ENCODE results near the gene FITM2.

The FITM2 gene

DNA sequence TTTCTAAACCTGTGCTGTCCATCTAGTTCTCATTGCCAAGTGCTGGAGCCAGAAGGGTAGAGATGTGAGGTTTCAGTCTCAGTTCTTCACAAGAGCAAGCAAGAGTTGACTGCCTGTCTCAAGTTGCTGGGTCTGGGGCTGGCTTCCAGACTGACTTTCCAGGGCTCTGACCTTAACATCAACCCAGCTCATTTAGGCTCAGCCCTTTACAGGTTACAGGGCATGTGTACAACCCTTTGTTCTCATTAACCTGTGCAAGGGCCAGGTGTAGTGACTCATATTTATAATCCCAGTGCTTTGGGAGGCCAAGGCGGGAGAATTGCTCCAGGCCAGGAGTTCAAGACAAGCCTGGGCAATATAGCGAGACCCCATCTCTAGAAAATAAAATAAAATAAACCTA is 30.6 kb downstream of the FITM2 start:
- no peaks in the 10 kb centered on the region for H3K9me3 ChIP-seq (ENCODE audit: low read depth, low read length)
- H3K4me3 ChIP-seq, result no peak overlapping the region
- TF ChIP-seq FOXP2 (optimal IDR thresholded peaks at IDR 0.05; ENCODE audit: control extremely low read depth, extremely low read length, insufficient read depth) (no peak), EZH2 (IDR thresholded peaks at IDR 0.05) (no peak), POLR2AphosphoS5 (IDR thresholded peaks at IDR 0.05; ENCODE audit: borderline replicate concordance, low read depth, low read length) (no peak)
- no peak for DNase-seq (ENCODE audit: low read depth, low spot score)
- H3K27ac ChIP-seq, result no peak overlapping the region
- H3K36me3 ChIP-seq (ENCODE audit: insufficient read depth, low read length), result no peaks in the 10 kb centered on the region
- no peak overlapping the region for H3K9ac ChIP-seq (ENCODE audit: insufficient read length)

DNA sequence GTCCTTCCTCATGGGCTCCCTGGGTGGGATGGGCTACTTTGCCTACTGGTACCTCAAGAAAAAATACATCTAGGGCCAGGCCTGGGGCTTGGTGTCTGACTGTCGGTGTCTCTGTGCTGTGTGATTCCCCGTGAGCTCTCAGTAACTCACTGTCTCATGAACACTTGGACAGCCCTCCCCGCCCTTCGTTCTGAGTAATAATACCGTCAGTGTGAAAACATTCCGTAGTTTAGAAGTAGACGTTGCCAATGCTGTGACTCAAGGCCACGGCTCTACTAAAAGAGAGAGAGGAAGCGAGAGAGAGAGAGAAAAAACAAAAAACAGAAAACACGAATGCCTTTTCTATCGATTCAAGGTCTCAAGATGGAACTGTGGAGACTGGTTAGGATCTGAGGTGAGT is 31.8 kb downstream of the FITM2 start:
- no peak overlapping the region for H3K27ac ChIP-seq
- H3K36me3 ChIP-seq (ENCODE audit: insufficient read depth, low read length), result no peaks in the 10 kb centered on the region
- TF ChIP-seq FOXP2 (optimal IDR thresholded peaks at IDR 0.05; ENCODE audit: control extremely low read depth, extremely low read length, insufficient read depth) (no peak), EZH2 (IDR thresholded peaks at IDR 0.05) (no peak), POLR2AphosphoS5 (IDR thresholded peaks at IDR 0.05; ENCODE audit: borderline replicate concordance, low read depth, low read length) (no peak)
- H3K9me3 ChIP-seq (ENCODE audit: low read depth, low read length), result no peaks in the 10 kb centered on the region
- no peak for DNase-seq (ENCODE audit: low read depth, low spot score)
- no peak overlapping the region for H3K4me3 ChIP-seq
- no peak overlapping the region for H3K9ac ChIP-seq (ENCODE audit: insufficient read length)

DNA sequence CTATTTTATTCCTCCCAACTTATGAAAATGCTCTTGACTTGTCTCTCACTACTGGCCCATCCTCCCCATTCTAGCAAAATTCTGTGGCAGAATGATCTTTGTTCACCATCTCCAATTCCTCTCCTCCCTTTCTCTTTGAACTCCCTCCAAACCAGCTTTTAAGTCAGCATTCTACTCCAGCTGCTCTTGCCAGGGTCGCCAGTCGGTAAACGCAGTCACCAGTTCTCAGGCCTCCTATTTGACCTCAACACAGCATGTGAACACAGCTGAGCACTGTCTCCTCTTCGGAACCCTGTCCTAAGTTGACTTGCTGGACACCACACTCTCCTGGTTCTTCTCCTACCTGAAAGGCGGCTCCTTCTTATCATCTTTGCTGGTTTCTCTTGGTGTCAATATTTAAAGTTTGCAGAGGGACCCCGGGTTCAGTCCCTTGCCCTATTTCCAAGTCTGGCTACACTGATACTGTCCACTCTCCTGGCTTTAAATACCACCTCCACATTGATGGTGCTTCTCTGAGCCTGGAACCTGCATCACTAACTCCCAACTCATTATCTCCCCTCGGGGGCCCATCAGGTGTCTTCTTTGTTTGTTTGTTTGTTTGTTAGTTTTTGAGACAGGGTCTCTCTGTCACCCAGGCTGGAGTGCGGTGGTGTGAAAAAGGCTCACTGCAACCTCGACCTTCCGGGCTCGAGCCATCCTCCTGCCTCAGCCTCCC is 36.5 kb downstream of the FITM2 start:
- TF ChIP-seq POLR2AphosphoS5 (IDR thresholded peaks at IDR 0.05; ENCODE audit: borderline replicate concordance, low read depth, low read length), result no peak
- TF ChIP-seq FOXP2 (optimal IDR thresholded peaks at IDR 0.05; ENCODE audit: control extremely low read depth, extremely low read length, insufficient read depth), result no peak
- TF ChIP-seq EZH2 (IDR thresholded peaks at IDR 0.05), result no peak
- no peak overlapping the region for H3K9ac ChIP-seq (ENCODE audit: insufficient read length)
- H3K4me3 ChIP-seq, result no peak overlapping the region

DNA sequence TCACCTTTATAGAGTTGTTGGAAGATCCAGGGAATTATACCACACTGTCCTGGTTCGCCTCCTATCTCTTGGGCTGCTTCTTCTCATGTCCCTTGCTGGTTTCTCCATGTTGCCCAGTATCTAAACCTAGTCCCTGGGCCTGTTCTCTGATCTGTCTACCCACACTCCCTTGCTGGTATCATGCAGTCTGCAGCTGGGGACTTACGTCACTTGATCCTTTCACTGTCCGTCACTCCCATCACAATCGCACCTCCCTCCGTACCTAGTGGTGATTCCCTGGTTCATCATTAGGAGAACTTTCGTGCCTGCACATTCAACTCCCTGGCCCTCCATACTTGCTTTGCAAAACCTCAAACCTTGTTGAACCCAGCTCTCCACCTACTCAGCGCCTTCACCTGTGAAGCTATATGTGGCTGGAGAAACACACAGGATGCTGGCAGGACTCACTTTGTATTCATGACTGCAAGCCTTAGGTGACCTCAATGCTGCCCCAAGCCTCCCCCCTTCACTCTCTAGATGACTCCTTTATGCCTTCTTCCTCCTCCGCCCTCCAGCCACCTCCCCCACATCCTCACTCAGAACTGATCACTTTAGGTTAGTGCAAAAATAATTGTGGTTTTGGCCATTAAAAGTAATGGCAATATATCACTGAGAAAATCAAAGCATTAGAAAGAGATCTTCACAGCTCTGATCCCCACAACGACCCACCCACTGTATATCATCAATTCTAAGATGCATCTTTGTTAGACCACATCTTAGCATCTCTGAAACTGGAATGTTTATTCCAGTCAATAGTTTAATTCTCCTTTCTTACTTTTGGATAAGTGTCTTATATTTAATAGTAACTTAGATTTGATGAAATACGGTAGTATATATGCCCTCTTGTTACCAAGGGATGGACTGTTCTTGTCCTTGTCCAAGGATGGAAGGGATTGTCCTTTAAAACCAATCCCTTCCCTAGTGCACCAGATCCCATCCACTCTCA is 37.5 kb downstream of the FITM2 start:
- H3K4me3 ChIP-seq, result no peak overlapping the region
- H3K9ac ChIP-seq (ENCODE audit: insufficient read length), result no peak overlapping the region
- DNase-seq (ENCODE audit: low read depth, low spot score), result no peak
- no peaks in the 10 kb centered on the region for H3K9me3 ChIP-seq (ENCODE audit: low read depth, low read length)
- H3K36me3 ChIP-seq (ENCODE audit: insufficient read depth, low read length), result no peaks in the 10 kb centered on the region
- TF ChIP-seq POLR2AphosphoS5 (IDR thresholded peaks at IDR 0.05; ENCODE audit: borderline replicate concordance, low read depth, low read length), result no peak
- no peak for TF ChIP-seq FOXP2 (optimal IDR thresholded peaks at IDR 0.05; ENCODE audit: control extremely low read depth, extremely low read length, insufficient read depth)
- no peak for TF ChIP-seq EZH2 (IDR thresholded peaks at IDR 0.05)
- H3K27ac ChIP-seq, result no peak overlapping the region

More for the DNA sequence above, 36.5 kb downstream of the FITM2 start:
- Histone ChIP-seq H3K36me3 (ENCODE audit: insufficient read depth, low read length) (no peaks in the 10 kb centered on the region), H3K27ac (no peak overlapping the region), H3K9me3 (ENCODE audit: low read depth, low read length) (no peaks in the 10 kb centered on the region)
- DNase-seq (ENCODE audit: low read depth, low spot score), result no peak

DNA sequence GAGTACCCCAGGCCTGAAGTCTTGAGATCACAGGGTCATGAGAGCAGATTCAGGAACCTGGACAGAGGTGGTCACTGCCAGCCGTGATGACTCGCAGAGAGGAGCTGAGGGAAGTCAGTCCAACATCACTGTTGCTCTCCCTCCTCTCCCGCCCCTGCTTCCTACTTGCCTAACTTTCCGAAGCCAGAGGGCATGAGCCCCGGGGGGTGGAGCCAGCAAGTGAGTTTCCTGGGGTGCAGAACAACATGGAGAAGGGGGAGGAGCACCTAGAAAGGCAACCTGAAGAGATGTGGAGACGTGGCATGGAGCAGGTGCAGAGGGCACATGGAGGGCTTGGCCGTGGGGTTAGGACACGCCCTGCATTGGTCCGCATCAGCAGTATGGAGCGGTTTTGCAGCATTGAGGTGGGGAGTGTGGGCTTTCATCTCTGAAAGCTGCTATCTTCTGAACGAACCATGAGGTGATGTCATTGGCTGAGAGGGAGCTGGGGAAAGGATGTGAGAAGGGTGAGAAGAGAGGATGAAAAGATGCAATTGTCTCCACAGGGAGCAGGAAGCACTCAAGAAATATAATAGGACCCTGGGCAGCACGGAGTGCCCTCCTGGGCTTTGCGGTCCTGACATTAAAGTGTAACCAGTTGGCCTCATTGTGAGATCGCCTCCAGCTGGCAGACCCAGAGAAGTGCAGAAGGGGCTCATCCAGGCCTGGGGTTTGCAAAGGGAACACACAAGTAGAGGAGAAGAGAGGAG is 38.9 kb downstream of the FITM2 start:
- H3K4me3 ChIP-seq, result no peak overlapping the region
- no peak overlapping the region for H3K9ac ChIP-seq (ENCODE audit: insufficient read length)
- no peak for DNase-seq (ENCODE audit: low read depth, low spot score)
- no peaks in the 10 kb centered on the region for H3K9me3 ChIP-seq (ENCODE audit: low read depth, low read length)
- H3K27ac ChIP-seq, result no peak overlapping the region
- TF ChIP-seq FOXP2 (optimal IDR thresholded peaks at IDR 0.05; ENCODE audit: control extremely low read depth, extremely low read length, insufficient read depth) (no peak), EZH2 (IDR thresholded peaks at IDR 0.05) (no peak), POLR2AphosphoS5 (IDR thresholded peaks at IDR 0.05; ENCODE audit: borderline replicate concordance, low read depth, low read length) (no peak)
- H3K36me3 ChIP-seq (ENCODE audit: insufficient read depth, low read length), result no peaks in the 10 kb centered on the region

DNA sequence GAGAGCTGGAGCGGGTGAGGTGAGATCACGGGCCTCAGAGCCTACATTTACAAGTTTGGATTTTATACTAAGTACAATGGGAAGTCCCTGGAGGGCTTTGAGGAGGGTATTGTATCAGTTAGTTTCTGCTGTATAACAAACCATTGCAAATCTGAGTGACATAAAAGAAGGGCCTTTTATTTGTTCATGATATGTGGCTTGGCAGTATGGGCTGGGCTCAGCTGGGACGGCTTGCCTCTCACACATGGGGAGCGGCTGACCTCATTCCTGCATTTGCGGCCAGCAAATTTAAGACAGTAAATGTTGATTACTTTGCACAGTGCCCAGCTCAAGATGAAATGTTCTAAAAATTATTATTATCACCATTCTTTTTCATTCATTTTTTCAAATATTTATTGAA is 42.2 kb downstream of the FITM2 start:
- Histone ChIP-seq H3K4me3 (no peak overlapping the region), H3K36me3 (ENCODE audit: insufficient read depth, low read length) (no peaks in the 10 kb centered on the region), H3K9me3 (ENCODE audit: low read depth, low read length) (no peaks in the 10 kb centered on the region), H3K27ac (no peak overlapping the region), H3K9ac (ENCODE audit: insufficient read length) (no peak overlapping the region)
- no peak for TF ChIP-seq EZH2 (IDR thresholded peaks at IDR 0.05)
- no peak for TF ChIP-seq FOXP2 (optimal IDR thresholded peaks at IDR 0.05; ENCODE audit: control extremely low read depth, extremely low read length, insufficient read depth)
- TF ChIP-seq POLR2AphosphoS5 (IDR thresholded peaks at IDR 0.05; ENCODE audit: borderline replicate concordance, low read depth, low read length), result no peak
- DNase-seq (ENCODE audit: low read depth, low spot score), result no peak

DNA sequence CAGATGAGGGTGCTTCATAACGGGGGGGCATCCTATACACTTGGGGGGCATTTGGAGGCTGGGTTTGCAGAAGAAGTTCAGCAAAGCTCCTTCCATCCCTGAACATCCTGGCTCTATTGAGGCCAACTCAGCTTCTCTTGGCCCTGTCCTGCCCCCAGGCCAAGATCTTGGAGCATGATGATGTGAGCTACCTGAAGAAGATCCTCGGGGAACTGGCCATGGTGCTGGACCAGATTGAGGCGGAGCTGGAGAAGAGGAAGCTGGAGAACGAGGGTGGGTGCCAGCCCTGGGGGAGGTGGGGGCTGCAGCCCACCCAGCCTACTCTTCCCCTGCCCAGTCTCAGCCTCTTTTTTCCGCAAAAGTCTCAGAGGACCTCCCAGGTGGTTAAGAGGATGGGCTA is 46.7 kb downstream of the FITM2 start:
- H3K36me3 ChIP-seq (ENCODE audit: insufficient read depth, low read length), result no peaks in the 10 kb centered on the region
- TF ChIP-seq POLR2AphosphoS5 (IDR thresholded peaks at IDR 0.05; ENCODE audit: borderline replicate concordance, low read depth, low read length) (no peak), EZH2 (IDR thresholded peaks at IDR 0.05) (no peak), FOXP2 (optimal IDR thresholded peaks at IDR 0.05; ENCODE audit: control extremely low read depth, extremely low read length, insufficient read depth) (no peak)
- H3K9ac ChIP-seq (ENCODE audit: insufficient read length), result no peak overlapping the region

More for the DNA sequence above, 46.7 kb downstream of the FITM2 start:
- no peak for DNase-seq (ENCODE audit: low read depth, low spot score)
- Histone ChIP-seq H3K4me3 (no peak overlapping the region), H3K27ac (no peak overlapping the region), H3K9me3 (ENCODE audit: low read depth, low read length) (no peaks in the 10 kb centered on the region)
